ENCODE data around the gene TACR3.

DNA sequence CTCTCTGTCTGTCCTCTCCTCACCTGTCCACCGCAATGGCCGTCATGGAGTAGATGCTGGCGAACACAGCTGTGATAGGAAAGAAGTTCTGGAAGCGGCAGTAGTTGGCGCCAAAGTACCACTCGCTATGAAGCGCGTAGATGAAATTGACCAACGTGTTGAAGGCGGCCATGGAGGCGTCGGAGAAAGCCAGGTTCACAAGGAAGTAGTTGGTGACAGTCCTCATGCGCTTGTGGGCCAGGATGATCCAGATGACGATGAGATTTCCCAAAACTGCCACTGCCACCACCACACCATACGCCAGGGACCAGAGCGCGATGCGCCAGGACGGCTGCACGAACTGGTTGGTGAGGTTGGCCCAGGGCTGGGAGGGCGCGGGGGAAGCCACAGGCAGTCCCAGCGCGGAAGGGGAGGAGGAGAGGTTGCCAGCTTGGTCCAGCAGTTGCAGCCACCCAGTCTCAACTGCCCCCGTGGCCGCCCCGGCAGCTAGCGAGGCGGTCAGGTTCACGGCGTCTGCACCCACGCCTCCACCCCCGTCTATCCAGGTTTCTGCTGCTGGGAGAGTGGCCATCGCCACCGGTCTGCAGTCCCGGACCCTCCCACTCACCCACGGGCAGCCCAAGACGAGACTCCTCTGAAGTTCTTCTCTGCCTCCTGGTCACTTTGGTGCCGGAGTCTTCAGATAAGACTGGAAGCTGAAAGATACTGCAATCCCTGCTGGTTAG, 518 bp downstream of the TACR3 start:
- TF ChIP-seq, protein P1, sequence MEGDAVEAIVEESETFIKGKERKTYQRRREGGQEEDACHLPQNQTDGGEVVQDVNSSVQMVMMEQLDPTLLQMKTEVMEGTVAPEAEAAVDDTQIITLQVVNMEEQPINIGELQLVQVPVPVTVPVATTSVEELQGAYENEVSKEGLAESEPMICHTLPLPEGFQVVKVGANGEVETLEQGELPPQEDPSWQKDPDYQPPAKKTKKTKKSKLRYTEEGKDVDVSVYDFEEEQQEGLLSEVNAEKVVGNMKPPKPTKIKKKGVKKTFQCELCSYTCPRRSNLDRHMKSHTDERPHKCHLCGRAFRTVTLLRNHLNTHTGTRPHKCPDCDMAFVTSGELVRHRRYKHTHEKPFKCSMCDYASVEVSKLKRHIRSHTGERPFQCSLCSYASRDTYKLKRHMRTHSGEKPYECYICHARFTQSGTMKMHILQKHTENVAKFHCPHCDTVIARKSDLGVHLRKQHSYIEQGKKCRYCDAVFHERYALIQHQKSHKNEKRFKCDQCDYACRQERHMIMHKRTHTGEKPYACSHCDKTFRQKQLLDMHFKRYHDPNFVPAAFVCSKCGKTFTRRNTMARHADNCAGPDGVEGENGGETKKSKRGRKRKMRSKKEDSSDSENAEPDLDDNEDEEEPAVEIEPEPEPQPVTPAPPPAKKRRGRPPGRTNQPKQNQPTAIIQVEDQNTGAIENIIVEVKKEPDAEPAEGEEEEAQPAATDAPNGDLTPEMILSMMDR (conservative IDR thresholded peaks at IDR 0.05; ENCODE audit: low read depth, low read length), result no peak
- TF ChIP-seq EZH2 (IDR thresholded peaks at IDR 0.05; ENCODE audit: low read length, unreplicated experiment), result no peak

Measured in PC-3 (cell line).